ENCODE measurements around the gene SMG6. TPM values are rescaled to one million over a fixed set of nuclear protein-coding genes. Genes with fewer than 3 reads are reported as not detected.

Gene SMG6
- total and polyA plus RNA-seq, 8 donors: 17.0 to 102 (median 24.4) TPM

GRCh38 chr17:2155573-2155972 lies 148.0 kb downstream of the SMG6 start:
- peaks cover 12 to 40% (median 33%) of the 10 kb centered on the region in 4 donors for H3K36me3 ChIP-seq
- H3K9me3 ChIP-seq: no peaks in the 10 kb centered on the region
- H3K27ac ChIP-seq: no peak overlapping the region
- no peaks in the 10 kb centered on the region for H3K27me3 ChIP-seq
- intact Hi-C loops (cut with DNase I; ENCODE audit: low total_unique reads): loop anchor here (10.0 kb wide), 1 partner anchor 51 kb away; no protein-coding TSS in a partner anchor
- no peak for DNase-seq
- peaks cover 0 to 21% (median 4%) of the 10 kb centered on the region in 4 donors for H3K4me1 ChIP-seq
- H3K4me3 ChIP-seq: no peak overlapping the region
- WGBS, 5 donors: 75 to 88% (median 87%) methylated on average over 4 of the region's 4 CpGs
- TF ChIP-seq CTCF (IDR thresholded peaks at IDR 0.05): no peak

GRCh38 chr17:2151358-2152033 lies 152.1 kb downstream of the SMG6 start:
- TF ChIP-seq EP300 (IDR thresholded peaks at IDR 0.05) (no peak), POLR2AphosphoS5 (IDR thresholded peaks at IDR 0.05) (no peak), POLR2A (IDR thresholded peaks at IDR 0.05) (no peak), CTCF (IDR thresholded peaks at IDR 0.05) (no peak)
- intact Hi-C loops (cut with DNase I; ENCODE audit: low total_unique reads): loop anchor here (10.0 kb wide), 1 partner anchor 47 kb away; no protein-coding TSS in a partner anchor
- DNase-seq: no peak
- Histone ChIP-seq H3K27ac (no peak overlapping the region), H3K36me3 (peaks cover 12 to 56% (median 50%) of the 10 kb centered on the region in 4 donors), H3K4me3 (no peak overlapping the region), H3K27me3 (no peaks in the 10 kb centered on the region), H3K9me3 (no peaks in the 10 kb centered on the region), H3K4me1 (peaks cover 0 to 7% (median under 1%) of the 10 kb centered on the region in 4 donors)
- WGBS, 5 donors: 66 to 73% (median 68%) methylated on average over 6 of the region's 6 CpGs

- Histone ChIP-seq H3K9me3 (no peaks in the 10 kb centered on the region), H3K4me3 (no peak overlapping the region), H3K36me3 (peaks cover 12 to 52% (median 46%) of the 10 kb centered on the region in 4 donors), H3K4me1 (peaks cover 0 to 7% (median 0%) of the 10 kb centered on the region in 4 donors), H3K27me3 (no peaks in the 10 kb centered on the region), H3K27ac (no peak overlapping the region)
- intact Hi-C loops (cut with DNase I; ENCODE audit: low total_unique reads): loop anchor here (10.0 kb wide), 1 partner anchor 46 kb away; no protein-coding TSS in a partner anchor
- DNase-seq: no peak
- 61 to 85% (median 73%) methylated on average over 6 of the region's 6 CpGs for WGBS, 5 donors
- TF ChIP-seq POLR2A (IDR thresholded peaks at IDR 0.05): no peak
- no peak for TF ChIP-seq POLR2AphosphoS5 (IDR thresholded peaks at IDR 0.05)
- TF ChIP-seq EP300 (IDR thresholded peaks at IDR 0.05): no peak
Observed at GRCh38 chr17:2150806-2151205, 152.8 kb downstream of the SMG6 start.

GRCh38 chr17:2149934-2150333 lies 153.7 kb downstream of the SMG6 start:
- no peak overlapping the region for H3K27ac ChIP-seq
- DNase-seq: no peak
- 87 to 100% (median 93%) methylated on average over 2 to 10 of the region's 10 CpGs for WGBS, 5 donors
- peaks cover 0 to 7% (median 0%) of the 10 kb centered on the region in 4 donors for H3K4me1 ChIP-seq
- no peaks in the 10 kb centered on the region for H3K9me3 ChIP-seq
- intact Hi-C loops (cut with DNase I; ENCODE audit: low total_unique reads): loop anchor here (10.0 kb wide), 1 partner anchor 45 kb away; no protein-coding TSS in a partner anchor
- peaks cover 12 to 45% (median 39%) of the 10 kb centered on the region in 4 donors for H3K36me3 ChIP-seq
- no peak overlapping the region for H3K4me3 ChIP-seq
- TF ChIP-seq POLR2AphosphoS5 (IDR thresholded peaks at IDR 0.05) (no peak), EP300 (IDR thresholded peaks at IDR 0.05) (no peak), POLR2A (IDR thresholded peaks at IDR 0.05) (no peak), CTCF (IDR thresholded peaks at IDR 0.05) (no peak)
- no peaks in the 10 kb centered on the region for H3K27me3 ChIP-seq
